Measurements from ENCODE around the gene ADAP2.
"Not testable (repeated sequence)": the region's sequence is repeated elsewhere in the genome, so short reads cannot be mapped to it uniquely, and the experiment has no call there.

The ADAP2 gene

GRCh38 chr17:30922235-30923030, 688 bp downstream of the ADAP2 start:
- ATAC-seq = peak; percentile 71
- Mint-ChIP-seq H3K27me3 (no peaks in the 10 kb centered on the region), H3K4me3 (peak overlapping the region; percentile 89)

DNA sequence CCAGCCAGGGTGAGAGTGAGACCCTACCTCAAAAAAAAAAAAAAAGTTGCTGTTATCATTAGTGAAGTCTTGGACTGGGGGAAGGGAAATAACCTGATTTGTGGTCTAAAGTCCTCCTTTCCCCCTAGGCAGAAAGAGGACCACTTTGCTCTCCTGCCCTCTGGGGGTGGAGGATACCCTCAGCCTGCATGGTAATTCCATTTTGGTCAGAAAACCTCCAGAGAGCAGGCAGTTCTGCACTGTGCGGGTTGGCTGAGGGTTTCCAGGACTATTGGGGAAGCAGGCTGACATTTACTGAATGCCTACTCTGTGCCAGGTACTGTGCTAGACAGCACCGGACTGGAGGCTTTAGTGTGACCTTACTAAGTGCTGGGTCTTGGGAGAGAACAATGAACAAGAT, 2.6 kb downstream of the ADAP2 start:
- Mint-ChIP-seq H3K4me3 (no peak overlapping the region), H3K36me3 (peaks cover 22% of the 10 kb centered on the region), H3K9me3 (no peaks in the 10 kb centered on the region), H3K4me1 (peaks cover 44% of the 10 kb centered on the region), H3K27me3 (no peaks in the 10 kb centered on the region), H3K27ac (no peak overlapping the region)
- ATAC-seq = no peak

More at GRCh38 chr17:30922235-30923030, 688 bp downstream of the ADAP2 start:
- Mint-ChIP-seq H3K9me3 (no peaks in the 10 kb centered on the region), H3K36me3 (peaks cover 19% of the 10 kb centered on the region), H3K4me1 (peaks cover 44% of the 10 kb centered on the region), H3K27ac (peak overlapping the region; percentile 84)

GRCh38 chr17:30926516-30926915, 4.8 kb downstream of the ADAP2 start:
- H3K27me3 Mint-ChIP-seq = no peaks in the 10 kb centered on the region
- no peaks in the 10 kb centered on the region for H3K9me3 Mint-ChIP-seq
- H3K36me3 Mint-ChIP-seq = peaks cover 40% of the 10 kb centered on the region
- H3K27ac Mint-ChIP-seq = peak overlapping the region; percentile 47
- ATAC-seq = no peak
- H3K4me3 Mint-ChIP-seq = no peak overlapping the region
- H3K4me1 Mint-ChIP-seq = peaks cover 29% of the 10 kb centered on the region

- Mint-ChIP-seq H3K27me3 (no peaks in the 10 kb centered on the region), H3K9me3 (no peaks in the 10 kb centered on the region), H3K36me3 (peaks cover 44% of the 10 kb centered on the region), H3K27ac (no peak overlapping the region), H3K4me3 (no peak overlapping the region), H3K4me1 (peaks cover 23% of the 10 kb centered on the region)
- no peak for ATAC-seq
Observed at GRCh38 chr17:30927756-30928155, 6.0 kb downstream of the ADAP2 start.

DNA sequence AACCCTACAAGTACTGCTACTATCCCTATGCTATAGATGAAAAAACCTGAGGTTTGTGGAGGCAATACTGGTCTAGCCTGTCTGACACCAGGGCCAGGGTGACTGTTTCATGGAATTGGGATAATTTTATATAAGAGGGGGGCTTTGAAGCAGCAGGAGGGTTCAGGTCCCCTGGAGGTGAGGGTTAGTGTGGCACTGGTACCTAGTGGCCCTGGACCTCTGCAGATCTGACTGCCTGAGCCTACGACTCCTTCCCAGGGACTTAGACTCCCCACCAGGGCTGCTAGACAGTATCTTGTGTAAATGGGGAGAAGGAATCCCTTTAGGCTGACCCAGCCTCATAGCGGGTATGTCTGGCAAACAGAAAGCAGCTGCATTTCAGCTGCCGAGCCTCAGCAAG, 6.8 kb downstream of the ADAP2 start:
- ATAC-seq = no peak
- peaks cover 42% of the 10 kb centered on the region for H3K36me3 Mint-ChIP-seq
- no peaks in the 10 kb centered on the region for H3K27me3 Mint-ChIP-seq
- H3K4me1 Mint-ChIP-seq = peaks cover 18% of the 10 kb centered on the region
- H3K27ac Mint-ChIP-seq = no peak overlapping the region
- H3K4me3 Mint-ChIP-seq = no peak overlapping the region
- H3K9me3 Mint-ChIP-seq = no peaks in the 10 kb centered on the region

DNA sequence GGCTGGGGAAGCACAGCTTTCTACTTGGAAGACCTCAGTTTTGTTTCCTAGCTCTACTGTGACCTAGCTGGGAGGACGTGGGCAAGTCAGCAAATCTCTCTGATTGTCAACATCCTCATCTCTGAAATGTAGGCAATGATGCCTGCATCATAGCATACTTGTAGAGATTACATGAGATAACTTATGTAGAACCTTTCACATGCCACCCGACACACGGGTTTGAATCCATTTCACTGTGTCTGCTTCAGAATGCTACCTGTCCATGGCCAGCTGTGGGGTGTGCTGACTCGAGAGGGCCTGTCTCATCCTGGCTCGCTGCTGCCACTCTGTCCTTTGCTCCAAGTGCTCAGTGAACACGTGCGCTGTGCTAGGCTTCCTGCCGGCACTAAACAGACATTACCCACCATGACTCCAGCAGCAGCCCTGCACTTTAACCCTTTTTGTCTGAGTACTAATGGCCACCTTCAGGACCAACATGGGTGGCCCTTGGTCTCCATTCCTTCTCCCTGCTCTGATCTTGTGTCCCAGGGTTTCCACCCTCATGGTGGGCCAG, 7.4 kb downstream of the ADAP2 start:
- no peak for ATAC-seq
- Mint-ChIP-seq H3K36me3 (peaks cover 47% of the 10 kb centered on the region), H3K4me1 (peaks cover 18% of the 10 kb centered on the region), H3K27ac (no peak overlapping the region), H3K27me3 (no peaks in the 10 kb centered on the region), H3K9me3 (no peaks in the 10 kb centered on the region), H3K4me3 (no peak overlapping the region)

GRCh38 chr17:30929861-30930260, 8.1 kb downstream of the ADAP2 start:
- not testable (repeated sequence) for H3K27ac Mint-ChIP-seq, H3K27me3 Mint-ChIP-seq, H3K4me3 Mint-ChIP-seq, H3K9me3 Mint-ChIP-seq, ATAC-seq
- Mint-ChIP-seq H3K36me3 (peaks cover 55% of the 10 kb centered on the region), H3K4me1 (peaks cover 18% of the 10 kb centered on the region)

- no peak overlapping the region for H3K4me3 Mint-ChIP-seq
- no peaks in the 10 kb centered on the region for H3K27me3 Mint-ChIP-seq
- peaks cover 15% of the 10 kb centered on the region for H3K4me1 Mint-ChIP-seq
- no peaks in the 10 kb centered on the region for H3K9me3 Mint-ChIP-seq
- no peak for ATAC-seq
- no peak overlapping the region for H3K27ac Mint-ChIP-seq
- H3K36me3 Mint-ChIP-seq = peaks cover 61% of the 10 kb centered on the region
Observed at GRCh38 chr17:30930495-30930894, 8.8 kb downstream of the ADAP2 start.

DNA sequence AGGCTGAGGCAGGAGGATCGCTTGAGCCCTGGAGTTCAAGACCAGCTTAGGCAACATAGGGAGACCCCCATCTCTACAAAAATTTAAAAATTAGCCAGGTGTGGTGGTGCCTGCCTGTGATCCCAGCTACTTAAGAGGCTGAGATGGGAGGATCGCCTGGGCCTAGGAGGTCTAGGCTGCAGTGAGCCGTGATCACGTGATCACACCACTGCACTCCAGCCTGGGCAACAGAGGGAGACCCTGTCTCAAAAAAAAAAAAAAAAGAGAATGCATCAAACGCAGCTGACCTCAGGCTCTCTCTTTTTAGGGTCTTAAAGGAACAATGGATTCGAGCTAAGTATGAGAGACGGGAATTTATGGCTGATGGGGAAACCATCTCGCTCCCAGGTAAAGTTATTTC, 9.8 kb downstream of the ADAP2 start:
- ATAC-seq, H3K9me3 Mint-ChIP-seq, H3K4me1 Mint-ChIP-seq, H3K27me3 Mint-ChIP-seq, H3K27ac Mint-ChIP-seq, H3K4me3 Mint-ChIP-seq: not testable (repeated sequence)
- peaks cover 60% of the 10 kb centered on the region for H3K36me3 Mint-ChIP-seq

DNA sequence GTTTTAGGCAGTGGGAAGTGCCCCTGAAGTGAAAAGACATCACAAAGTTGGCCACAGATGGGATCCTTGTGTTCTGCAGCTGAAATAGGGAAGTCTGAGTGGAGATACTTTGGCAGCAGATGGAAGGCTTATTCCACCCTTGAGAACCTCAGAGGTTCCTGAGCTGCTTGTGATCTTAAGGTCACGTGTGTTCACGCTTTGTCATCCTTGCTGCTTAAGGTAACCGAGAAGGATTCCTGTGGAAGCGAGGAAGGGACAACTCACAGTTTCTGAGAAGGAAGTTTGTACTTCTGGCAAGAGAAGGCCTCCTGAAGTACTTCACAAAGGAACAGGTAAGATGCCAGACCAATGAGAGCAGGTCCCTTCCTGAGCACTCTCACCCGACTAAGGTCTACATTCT, 12.2 kb downstream of the ADAP2 start:
- Mint-ChIP-seq H3K36me3 (peaks cover 73% of the 10 kb centered on the region), H3K4me1 (peaks cover 7% of the 10 kb centered on the region), H3K4me3 (no peak overlapping the region), H3K27me3 (no peaks in the 10 kb centered on the region), H3K27ac (no peak overlapping the region), H3K9me3 (no peaks in the 10 kb centered on the region)
- ATAC-seq = no peak

DNA sequence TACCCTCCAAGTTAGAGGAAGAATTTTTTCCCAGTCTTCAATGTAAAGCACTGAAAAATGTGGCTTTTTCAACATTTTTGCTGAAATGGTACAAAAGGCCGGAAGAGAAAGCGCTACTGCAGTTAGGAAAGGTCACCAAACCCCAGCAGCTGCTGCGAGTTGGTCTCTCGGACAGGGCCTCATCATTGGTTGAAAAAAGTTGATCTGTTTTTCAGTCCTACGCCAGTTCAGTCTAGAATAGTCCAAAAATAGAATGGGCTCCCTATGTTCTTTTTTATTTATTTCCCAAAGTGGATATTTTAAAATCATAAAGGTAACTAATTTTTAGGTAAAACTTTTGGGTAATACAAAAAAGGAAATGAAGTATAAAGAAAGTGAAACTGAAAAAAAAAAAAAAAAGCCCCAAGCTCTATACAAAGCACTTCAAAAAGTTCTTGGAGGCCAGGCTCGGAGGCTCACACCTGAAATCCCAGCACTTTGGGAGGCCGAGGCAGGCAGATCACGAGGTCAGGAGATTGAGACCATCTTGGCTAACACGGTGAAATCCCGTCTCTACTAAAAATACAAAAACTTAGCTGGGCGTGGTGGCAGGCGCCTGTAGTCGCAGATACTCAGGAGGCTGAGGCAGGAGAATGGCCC, 17.4 kb downstream of the ADAP2 start:
- peaks cover 69% of the 10 kb centered on the region for H3K36me3 Mint-ChIP-seq
- H3K4me3 Mint-ChIP-seq = peak overlapping the region; percentile 67
- H3K27me3 Mint-ChIP-seq = no peaks in the 10 kb centered on the region
- H3K9me3 Mint-ChIP-seq = no peaks in the 10 kb centered on the region
- peaks cover 7% of the 10 kb centered on the region for H3K4me1 Mint-ChIP-seq
- peak overlapping the region; percentile 95 for H3K27ac Mint-ChIP-seq
- peak; percentile 76 for ATAC-seq

- no peaks in the 10 kb centered on the region for H3K27me3 Mint-ChIP-seq
- H3K36me3 Mint-ChIP-seq = peaks cover 53% of the 10 kb centered on the region
- H3K9me3 Mint-ChIP-seq = no peaks in the 10 kb centered on the region
- H3K4me1 Mint-ChIP-seq = peaks cover 7% of the 10 kb centered on the region
- ATAC-seq = no peak
- H3K4me3 Mint-ChIP-seq = no peak overlapping the region
- no peak overlapping the region for H3K27ac Mint-ChIP-seq
Observed at GRCh38 chr17:30942308-30943079, 20.7 kb downstream of the ADAP2 start.

DNA sequence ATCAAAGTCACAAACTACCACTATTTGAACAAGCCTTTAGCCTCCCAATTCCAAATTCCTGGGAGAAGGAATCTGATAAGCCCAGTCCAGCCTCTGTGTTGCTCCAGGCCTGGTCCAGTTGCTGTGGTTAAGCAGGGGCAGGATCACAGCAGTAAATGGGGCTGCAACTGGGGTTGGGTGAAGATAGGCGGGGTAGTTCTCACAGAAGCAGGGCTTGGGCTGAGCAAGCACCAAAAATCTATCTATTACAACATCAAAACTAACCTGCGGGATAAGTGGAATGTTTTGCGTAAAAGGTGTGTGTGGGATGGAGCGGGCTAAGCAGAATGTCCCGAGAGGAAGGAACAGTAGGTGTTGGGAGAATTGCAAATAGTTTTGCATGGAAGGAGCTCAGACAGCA, 26.1 kb downstream of the ADAP2 start:
- Mint-ChIP-seq H3K9me3 (no peaks in the 10 kb centered on the region), H3K4me1 (peaks cover 12% of the 10 kb centered on the region), H3K27me3 (no peaks in the 10 kb centered on the region), H3K27ac (no peak overlapping the region), H3K4me3 (no peak overlapping the region), H3K36me3 (peaks cover 43% of the 10 kb centered on the region)
- no peak for ATAC-seq

DNA sequence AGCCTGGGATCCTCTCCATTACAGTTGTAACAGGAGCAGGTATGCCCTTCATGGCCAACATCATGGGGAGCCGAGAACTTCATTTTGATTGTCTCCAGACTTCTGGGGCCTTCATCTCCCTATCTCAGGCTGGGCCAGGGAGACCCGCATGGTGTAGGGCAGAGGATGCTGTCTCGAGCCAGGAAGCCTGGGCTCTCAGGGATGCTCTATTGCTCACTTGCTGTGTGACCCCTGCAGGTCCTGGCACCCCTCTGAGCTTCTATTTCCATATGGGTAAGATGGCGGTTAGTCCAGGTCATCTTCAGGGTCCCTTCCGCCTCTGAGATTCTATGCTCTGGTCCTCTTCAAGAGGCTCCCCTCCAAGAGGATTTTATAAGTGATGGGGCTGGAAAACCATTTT, 28.4 kb downstream of the ADAP2 start:
- H3K9me3 Mint-ChIP-seq = no peaks in the 10 kb centered on the region
- peaks cover 38% of the 10 kb centered on the region for H3K36me3 Mint-ChIP-seq
- ATAC-seq = no peak
- peaks cover 34% of the 10 kb centered on the region for H3K4me1 Mint-ChIP-seq
- H3K27ac Mint-ChIP-seq = no peak overlapping the region
- no peak overlapping the region for H3K4me3 Mint-ChIP-seq
- no peaks in the 10 kb centered on the region for H3K27me3 Mint-ChIP-seq

DNA sequence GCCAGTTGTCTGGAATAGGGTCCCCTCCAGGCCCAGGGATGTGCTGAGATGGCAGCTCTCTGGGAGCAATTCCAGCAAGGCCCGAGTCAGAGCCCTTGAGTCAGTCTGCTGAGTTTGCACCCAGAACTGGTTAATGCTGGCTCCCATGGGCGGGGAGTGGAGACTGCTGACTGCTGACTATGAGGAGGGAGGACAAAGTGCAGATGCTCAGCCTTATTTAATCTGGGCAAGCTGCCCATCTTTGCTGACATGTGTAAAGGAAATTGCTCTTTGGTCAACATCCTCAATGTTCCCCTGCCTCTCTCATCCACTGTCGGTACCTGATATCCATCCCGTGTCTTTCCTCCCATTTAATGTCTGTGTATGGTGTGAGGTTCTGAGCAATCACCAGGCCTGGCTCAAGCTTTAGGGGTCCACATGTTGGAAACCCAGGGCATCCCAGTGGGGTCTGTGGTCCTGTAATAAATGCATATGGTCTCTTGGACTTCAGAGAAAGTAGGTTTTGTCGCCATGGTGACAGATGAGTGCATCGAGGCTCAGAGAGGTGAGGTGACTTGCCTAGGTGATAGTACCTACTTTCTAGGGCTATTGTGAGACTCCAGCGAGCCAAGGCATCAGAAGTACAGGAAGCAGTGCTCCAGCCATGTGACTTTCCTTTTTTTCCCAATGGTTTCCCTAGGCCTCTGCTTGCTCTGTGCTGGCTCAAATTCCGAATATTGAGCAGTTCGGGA, 29.1 kb downstream of the ADAP2 start:
- Mint-ChIP-seq H3K4me3 (no peak overlapping the region), H3K9me3 (no peaks in the 10 kb centered on the region), H3K27ac (no peak overlapping the region), H3K27me3 (no peaks in the 10 kb centered on the region), H3K4me1 (peaks cover 34% of the 10 kb centered on the region), H3K36me3 (peaks cover 32% of the 10 kb centered on the region)
- ATAC-seq = no peak
